NCI-H524 (cell line): ENCODE measurements around the gene PTPN7.
"Not testable (repeated sequence)": the region's sequence is repeated elsewhere in the genome, so short reads cannot be mapped to it uniquely, and the experiment has no call there.

Source experiments
- DNase-seq, 2 experiments: peaks; one replicate each; lab custom pipeline; 2025; lab: John Stamatoyannopoulos, UW

PTPN7 gene

DNA sequence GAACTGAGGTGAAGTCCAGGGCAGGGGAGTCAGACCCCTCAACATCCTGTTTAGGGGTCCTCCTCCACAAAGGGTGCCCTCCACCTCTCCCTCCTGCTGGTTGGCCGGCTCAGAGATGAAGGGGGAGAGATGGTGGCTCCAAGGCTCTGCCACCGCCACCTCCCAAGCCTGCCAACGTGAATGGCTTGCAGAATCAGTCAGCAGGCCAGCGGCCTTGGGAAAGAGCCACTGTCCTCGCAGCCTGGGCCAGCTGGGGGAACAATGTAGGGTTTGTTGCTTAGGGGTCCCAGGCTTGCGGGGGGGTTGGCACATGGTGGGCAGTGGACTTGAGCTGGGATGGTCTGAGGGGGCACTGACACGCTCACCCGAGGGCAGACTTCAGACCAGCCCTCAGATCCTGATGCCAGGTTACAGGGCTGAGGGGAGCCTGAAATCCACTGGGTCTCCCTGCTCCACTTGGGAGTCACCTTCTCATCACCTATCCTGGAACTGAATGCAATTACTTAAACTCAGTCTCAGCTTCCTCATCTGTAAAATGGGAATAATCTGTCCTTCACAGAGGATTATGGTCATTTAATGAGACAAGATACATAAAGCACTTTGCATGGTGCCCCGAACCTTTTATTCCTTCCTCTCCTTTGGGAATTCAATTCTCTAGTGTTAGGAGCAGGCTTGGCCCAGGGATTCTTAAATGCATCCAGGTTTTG lies 29.4 kb downstream of the PTPN7 start:
- no peak for DNase-seq

GRCh38 chr1:202130297-202130721 lies 30.1 kb downstream of the PTPN7 start:
- no peak for DNase-seq

- DNase-seq = no peak
Measured at GRCh38 chr1:202129453-202130296, 30.7 kb downstream of the PTPN7 start.

DNA sequence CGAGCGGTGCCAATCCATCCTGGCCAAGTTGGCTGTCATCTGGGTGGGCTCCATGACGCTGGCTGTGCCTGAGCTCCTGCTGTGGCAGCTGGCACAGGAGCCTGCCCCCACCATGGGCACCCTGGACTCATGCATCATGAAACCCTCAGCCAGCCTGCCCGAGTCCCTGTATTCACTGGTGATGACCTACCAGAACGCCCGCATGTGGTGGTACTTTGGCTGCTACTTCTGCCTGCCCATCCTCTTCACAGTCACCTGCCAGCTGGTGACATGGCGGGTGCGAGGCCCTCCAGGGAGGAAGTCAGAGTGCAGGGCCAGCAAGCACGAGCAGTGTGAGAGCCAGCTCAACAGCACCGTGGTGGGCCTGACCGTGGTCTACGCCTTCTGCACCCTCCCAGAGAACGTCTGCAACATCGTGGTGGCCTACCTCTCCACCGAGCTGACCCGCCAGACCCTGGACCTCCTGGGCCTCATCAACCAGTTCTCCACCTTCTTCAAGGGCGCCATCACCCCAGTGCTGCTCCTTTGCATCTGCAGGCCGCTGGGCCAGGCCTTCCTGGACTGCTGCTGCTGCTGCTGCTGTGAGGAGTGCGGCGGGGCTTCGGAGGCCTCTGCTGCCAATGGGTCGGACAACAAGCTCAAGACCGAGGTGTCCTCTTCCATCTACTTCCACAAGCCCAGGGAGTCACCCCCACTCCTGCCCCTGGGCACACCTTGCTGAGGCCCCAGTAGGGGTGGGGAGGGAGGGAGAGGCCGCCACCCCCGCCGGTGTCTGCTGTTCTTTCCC lies 32.4 kb downstream of the PTPN7 start:
- DNase-seq = no peak

- no peak for DNase-seq
Measured at GRCh38 chr1:202127061-202127460, 33.3 kb downstream of the PTPN7 start.

DNA sequence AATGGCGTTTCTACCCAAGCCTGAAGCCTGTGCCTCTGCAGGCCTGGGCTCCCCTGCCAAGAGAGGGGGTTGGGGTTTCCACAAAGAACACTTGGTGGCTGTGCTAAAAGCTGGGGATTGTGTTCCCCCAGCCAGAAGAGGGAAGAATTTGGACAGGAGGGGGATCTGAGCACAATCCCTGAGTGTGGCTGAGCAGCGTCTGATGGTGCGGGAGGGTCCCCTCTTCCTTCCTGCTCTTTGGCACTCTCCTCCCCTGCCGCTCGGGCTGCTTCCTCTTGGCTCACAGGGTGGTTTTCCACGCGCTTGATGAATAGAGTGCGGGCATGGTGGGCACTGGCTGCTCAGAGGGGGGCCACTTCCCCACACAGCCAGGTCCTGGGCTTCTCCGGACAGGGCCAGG lies 34.0 kb downstream of the PTPN7 start:
- DNase-seq = no peak

GRCh38 chr1:202125611-202126010 lies 34.8 kb downstream of the PTPN7 start:
- no peak for DNase-seq

DNA sequence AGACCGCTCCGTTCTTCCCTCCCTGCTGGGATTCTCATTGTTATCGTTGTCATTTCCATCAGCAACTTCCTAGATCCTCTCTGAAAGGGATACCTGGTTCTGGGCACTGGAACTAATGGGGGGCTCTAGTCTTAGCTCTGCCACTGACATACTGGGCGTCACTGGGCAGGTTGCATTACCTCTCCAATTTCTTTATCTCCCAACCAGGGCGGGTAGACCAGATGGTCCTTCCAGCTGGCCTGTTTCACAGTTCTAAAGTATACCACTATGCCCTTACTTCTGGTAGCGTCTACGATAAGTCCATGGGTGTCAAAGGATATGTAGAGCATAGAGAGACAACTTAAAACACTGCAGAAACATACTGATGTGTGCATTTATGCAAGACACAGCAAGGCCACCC lies 36.3 kb downstream of the PTPN7 start:
- DNase-seq = peak; percentile 64 to 81

DNA sequence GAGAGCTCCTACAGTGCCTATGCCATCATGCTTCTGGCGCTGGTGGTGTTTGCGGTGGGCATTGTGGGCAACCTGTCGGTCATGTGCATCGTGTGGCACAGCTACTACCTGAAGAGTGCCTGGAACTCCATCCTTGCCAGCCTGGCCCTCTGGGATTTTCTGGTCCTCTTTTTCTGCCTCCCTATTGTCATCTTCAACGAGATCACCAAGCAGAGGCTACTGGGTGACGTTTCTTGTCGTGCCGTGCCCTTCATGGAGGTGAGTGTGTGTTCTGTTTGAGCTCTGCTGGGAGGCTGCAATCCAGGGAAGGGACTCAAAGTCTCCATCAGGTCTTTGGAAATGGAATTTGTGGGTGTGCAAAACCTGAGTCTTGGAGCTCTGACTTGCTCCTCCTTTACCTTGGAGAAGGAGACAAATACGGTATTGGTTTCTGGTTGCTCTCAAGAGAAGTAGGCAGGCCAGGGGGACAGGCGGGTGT lies 37.0 kb downstream of the PTPN7 start:
- no peak for DNase-seq

DNA sequence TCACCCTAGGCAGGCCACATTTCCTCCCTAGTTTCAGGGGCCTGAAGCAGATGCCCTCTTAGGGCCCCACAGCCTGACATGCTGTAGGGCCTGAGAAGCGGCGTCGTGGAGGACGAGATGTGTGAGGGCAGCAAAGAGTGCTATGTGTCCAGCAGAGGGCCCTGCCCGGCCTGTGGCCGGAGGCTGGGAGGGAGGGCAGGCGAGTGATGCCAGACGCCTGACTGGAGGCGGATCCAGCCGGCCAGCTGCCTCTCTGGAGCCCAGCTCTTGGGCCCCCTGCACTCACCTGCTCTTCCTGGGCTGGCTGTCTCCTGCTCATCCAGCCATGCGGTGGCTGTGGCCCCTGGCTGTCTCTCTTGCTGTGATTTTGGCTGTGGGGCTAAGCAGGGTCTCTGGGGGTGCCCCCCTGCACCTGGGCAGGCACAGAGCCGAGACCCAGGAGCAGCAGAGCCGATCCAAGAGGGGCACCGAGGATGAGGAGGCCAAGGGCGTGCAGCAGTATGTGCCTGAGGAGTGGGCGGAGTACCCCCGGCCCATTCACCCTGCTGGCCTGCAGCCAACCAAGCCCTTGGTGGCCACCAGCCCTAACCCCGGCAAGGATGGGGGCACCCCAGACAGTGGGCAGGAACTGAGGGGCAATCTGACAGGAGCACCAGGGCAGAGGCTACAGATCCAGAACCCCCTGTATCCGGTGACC lies 37.6 kb downstream of the PTPN7 start, which contains the start of gene GPR37L1:
TSS of gene GPR37L1 (plus strand) at position 279 of the 697 bp plus-strand sequence. CDS start at position 326, 47 bp downstream.
- DNase-seq = peak in 1 of 2 experiments; percentile 34

- no peak for DNase-seq
Measured at GRCh38 chr1:202121006-202121405, 39.4 kb downstream of the PTPN7 start.

DNA sequence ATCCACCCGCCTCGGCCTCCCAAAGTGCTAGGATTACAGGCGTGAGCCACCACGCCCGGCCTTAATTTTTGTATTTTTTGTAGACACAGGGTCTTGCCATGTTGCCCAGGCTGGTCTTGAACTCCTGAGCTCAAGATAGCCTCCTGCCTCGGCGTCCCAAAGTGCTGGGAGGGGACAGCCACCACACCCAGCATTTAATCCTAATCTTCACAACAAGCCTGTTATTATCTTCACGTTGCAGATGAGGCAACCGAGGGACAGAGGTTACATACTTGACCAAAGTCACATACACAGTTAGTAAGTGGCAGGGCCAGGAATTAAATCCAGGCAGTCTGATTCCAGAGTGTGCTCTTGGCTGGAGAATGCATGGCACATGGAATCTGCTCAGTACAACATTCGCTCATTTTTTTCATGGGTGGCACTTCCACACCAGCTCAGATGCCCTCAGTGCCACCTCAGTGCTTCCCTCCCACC lies 42.5 kb downstream of the PTPN7 start:
- no peak for DNase-seq

GRCh38 chr1:202116287-202116686 lies 44.1 kb downstream of the PTPN7 start:
- DNase-seq = no peak

DNA sequence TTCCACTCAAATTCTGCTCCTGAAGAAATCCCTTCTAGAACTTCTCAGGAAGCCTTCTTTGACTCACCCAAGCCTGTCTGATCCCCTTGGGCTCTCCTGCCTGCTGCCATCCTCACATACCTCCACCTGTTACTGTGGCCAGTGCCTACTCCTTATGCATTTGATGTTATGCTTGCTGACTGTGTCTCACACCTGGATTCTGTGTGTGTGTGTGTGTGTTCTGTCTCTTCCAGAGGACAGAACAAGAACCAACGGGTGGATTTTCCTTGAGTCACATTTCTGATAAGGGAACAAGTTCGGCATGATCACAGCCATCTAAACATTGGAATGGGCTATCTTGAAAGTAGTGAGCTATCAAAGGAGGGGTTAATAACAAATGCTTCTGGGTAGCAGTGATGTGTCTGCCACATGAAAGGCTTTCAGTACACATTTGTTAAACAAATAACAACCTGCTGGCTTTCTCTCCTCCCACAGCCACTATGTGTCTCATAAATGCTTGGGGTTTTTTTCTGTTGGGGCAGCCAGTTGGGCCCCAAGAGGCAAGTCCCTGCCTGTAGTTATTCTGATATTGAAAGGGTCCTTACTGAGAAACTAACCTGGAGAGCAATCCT lies 46.6 kb downstream of the PTPN7 start:
- no peak for DNase-seq

DNA sequence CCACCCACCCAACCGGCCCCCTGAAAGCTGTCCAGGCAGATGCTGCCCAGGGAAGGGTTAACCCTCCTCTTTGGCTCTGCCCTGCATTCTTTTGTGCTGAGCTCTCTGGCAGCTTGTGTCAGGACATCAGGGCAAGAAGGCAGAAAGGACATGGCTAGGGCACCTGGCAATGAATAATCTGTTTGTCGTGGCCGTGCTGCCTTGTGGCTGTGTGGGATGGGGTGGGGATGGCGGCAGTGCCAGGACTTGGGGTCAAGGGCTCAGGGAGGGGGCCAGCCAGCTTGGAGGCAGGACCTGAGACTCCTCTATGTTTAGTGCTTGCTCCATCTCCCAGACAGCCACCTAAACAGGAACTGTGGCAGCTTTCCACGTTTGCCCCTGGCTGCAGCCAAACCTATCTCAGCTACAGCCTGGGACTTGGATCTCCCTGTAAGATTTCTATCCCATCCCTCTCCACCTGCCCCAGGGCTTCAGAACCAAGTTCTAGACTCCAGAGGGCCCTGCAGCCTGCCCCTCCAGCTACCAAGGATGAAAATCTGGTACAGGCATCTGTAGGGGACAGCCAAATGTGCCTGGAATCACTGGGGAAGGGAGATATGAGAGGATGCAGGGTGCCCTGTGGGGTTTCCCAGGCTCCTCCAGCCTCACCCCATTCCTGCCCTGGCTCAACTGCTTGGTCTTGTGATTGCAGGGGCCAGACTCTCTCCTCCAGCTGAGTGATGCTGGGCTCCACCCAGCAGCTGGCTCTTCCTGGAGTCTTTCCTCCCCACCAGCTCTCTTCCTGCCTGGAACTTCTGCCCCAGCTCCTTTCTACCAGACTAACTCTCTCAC lies 47.3 kb downstream of the PTPN7 start:
- DNase-seq = no peak

DNA sequence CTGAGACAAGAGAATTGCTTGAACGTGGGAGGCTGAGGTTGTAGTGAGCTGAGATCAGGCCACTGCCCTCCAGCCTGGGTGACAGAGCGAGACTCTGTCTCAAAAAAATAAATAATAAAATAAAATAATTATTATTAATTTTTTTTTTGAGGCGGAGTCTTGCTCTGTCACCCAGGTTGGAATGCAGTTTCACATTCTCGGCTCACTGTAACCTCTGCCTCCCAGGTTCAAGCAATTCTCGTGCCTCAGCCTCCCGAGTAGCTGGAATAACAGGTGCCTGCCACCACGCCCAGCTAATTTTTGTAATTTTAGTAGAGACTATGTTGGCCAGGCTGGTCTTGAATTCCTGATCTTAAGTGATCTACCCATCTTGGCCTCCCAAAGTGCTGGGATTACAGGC lies 48.8 kb downstream of the PTPN7 start:
- not testable (repeated sequence) for DNase-seq

DNA sequence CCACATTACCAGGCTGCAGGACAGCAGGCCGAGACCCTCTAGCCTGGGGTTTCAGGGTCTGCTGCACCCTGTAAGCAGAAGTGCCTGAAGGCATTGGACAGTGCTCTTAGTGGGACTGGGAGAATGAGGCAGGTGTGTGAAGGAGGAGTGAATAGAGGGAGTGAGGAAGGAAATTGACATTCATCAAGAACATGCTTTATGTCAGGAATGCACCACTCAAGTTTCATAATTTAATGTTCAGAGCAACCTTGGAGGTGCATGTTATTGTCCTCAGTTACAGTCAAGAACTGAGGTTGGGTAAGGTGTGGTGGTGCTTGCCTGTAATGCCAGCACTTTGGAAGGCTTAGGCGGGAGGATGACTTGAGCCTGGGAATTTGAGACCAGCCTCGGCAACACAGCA lies 49.4 kb downstream of the PTPN7 start:
- no peak for DNase-seq

GRCh38 chr1:202107801-202108731 lies 52.3 kb downstream of the PTPN7 start:
- DNase-seq = no peak

- no peak for DNase-seq
Measured at GRCh38 chr1:202107321-202107761, 53.1 kb downstream of the PTPN7 start.
